C4-2B (cell line): ENCODE measurements around the gene PLD1.

ENCODE experiments used
- ZFX ChIP-seq: fragments of 450-650 bp; IDR thresholded peaks from 2 replicates; pipeline ENCODE4 v1.6.1; 2017
- TF ChIP-seq, protein P1 (sequence below): fragments of 450-650 bp; conservative IDR thresholded peaks from 2 replicates; pipeline ENCODE4 v1.5.1; 2017; ENCODE audit warnings: mild to moderate bottlenecking

DNA sequence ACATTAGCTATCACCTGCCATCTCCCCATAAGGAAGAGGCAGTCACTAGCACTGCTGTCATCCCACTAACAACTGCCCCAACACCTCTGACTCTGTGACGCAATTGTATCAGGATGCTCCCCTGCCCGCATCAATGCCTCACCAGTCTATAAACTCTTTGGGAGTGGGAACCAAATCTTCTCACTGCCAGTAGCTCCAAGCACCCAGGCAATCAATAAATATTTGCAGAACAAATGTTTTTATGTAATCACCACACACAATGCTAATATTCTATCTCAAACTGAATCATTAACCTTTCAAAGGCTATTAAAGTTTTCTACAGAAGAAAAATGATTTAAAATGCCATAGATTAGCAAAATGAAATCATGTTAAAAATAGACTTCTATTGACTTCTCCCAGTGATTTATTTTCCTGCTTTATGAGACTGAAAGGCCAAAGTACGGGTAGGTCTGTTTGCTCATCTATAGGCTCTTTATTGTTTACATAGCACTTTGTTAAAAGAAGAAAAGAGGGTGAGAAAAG is 131.3 kb downstream of the PLD1 start:
- TF ChIP-seq, protein P1, sequence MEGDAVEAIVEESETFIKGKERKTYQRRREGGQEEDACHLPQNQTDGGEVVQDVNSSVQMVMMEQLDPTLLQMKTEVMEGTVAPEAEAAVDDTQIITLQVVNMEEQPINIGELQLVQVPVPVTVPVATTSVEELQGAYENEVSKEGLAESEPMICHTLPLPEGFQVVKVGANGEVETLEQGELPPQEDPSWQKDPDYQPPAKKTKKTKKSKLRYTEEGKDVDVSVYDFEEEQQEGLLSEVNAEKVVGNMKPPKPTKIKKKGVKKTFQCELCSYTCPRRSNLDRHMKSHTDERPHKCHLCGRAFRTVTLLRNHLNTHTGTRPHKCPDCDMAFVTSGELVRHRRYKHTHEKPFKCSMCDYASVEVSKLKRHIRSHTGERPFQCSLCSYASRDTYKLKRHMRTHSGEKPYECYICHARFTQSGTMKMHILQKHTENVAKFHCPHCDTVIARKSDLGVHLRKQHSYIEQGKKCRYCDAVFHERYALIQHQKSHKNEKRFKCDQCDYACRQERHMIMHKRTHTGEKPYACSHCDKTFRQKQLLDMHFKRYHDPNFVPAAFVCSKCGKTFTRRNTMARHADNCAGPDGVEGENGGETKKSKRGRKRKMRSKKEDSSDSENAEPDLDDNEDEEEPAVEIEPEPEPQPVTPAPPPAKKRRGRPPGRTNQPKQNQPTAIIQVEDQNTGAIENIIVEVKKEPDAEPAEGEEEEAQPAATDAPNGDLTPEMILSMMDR: no peak
- no peak for TF ChIP-seq ZFX
